GM12878 (cell line): ENCODE measurements around the gene ABHD8. TPM values are rescaled to one million over a fixed set of nuclear protein-coding genes. Genes with fewer than 3 reads are reported as not detected.
"Not testable (repeated sequence)": the region's sequence is repeated elsewhere in the genome, so short reads cannot be mapped to it uniquely, and the experiment has no call there.

Source experiments
- ATAC-seq: fragments of 200-7000 bp; cut with Tn5 transposase; 3 replicates; pipeline ENCODE4 v1.9.1; 2020; ENCODE audit warnings: mild to moderate bottlenecking, moderate library complexity
- BruUV-seq: library from RNA; stranded (reverse); fragments of 400-500 nt; replicated peaks from 2 replicates; lab custom pipeline; 2021; lab: Mats Ljungman, UMichigan
- CTCF ChIA-PET: fragments of 300-600 bp; sonication (Branson Sonifier 250); formaldehyde crosslinking; extraction: SDS; loops from one replicate; lab custom pipeline; 2021; ENCODE audit warnings: inconsistent platforms; lab: Yijun Ruan, JAX
- POLR2A ChIA-PET: fragments of 350-600 bp; formaldehyde crosslinking; extraction: SDS; loops from one replicate; lab custom pipeline; 2021; ENCODE audit warnings: inconsistent platforms; lab: Charles Lee
- RAD21 ChIA-PET: fragments of 300-600 bp; sonication (Branson Sonifier 250); formaldehyde crosslinking; loops from one replicate; lab custom pipeline; 2023; ENCODE audit warnings: antibody characterized with exemption; ENCODE audit not compliant: unreplicated experiment; lab: Charles Lee
- SMC1A ChIA-PET: fragments of 300-600 bp; sonication (Branson Sonifier 250); formaldehyde crosslinking; loops from one replicate; lab custom pipeline; 2023; ENCODE audit not compliant: unreplicated experiment, uncharacterized antibody; lab: Charles Lee
- DNase-seq: peaks from one replicate; pipeline ENCODE4 v3.0.0-alpha.2; 2011; ENCODE audit warnings: low read depth, low spot score
- FAIRE-seq: peaks from 3 replicates; lab custom pipeline; 2011; peaks lifted over from hg19 to GRCh38; lab: Jason Lieb, UNC
- H2AFZ ChIP-seq: 2 replicates; pipeline ENCODE4 v1.6.0; 2011; ENCODE audit warnings: low read depth, low read length, control low read depth; ENCODE audit not compliant: control insufficient read depth
- H3K27ac ChIP-seq: 2 replicates; pipeline ENCODE4 v1.5.1; 2011; ENCODE audit warnings: control low read depth; ENCODE audit not compliant: control insufficient read depth, insufficient read depth
- H3K27me3 ChIP-seq, 2 experiments: replicated peaks in 1 of 2; 2 replicates each; pipeline versions ENCODE4 v1.6.0 to v1.6.1; 2011; ENCODE audit warnings: low read length in 1 of 2; ENCODE audit not compliant: control insufficient read depth in 2 of 2, insufficient read depth in 2 of 2
- H3K36me3 ChIP-seq, 2 experiments: 2 replicates each; pipeline ENCODE4 v1.5.1; 2011; ENCODE audit warnings: low read length in 1 of 2; ENCODE audit not compliant: control insufficient read depth in 2 of 2, insufficient read depth in 2 of 2
- H3K4me1 ChIP-seq: 2 replicates; pipeline ENCODE4 v1.6.1; 2011; ENCODE audit warnings: mild to moderate bottlenecking, low read length, moderate library complexity, mixed read lengths; ENCODE audit not compliant: control insufficient read depth, insufficient read depth
- H3K4me2 ChIP-seq: 2 replicates; pipeline ENCODE4 v1.6.0; 2011; ENCODE audit warnings: control low read depth; ENCODE audit not compliant: control insufficient read depth, insufficient read depth
- H3K4me3 ChIP-seq: fragments of 200-600 bp; sonication (generic); 2 replicates; pipeline ENCODE4 v1.5.1; 2016
- H3K79me2 ChIP-seq: 2 replicates; pipeline ENCODE4 v1.6.0; 2011; ENCODE audit warnings: low read length; ENCODE audit not compliant: control insufficient read depth, insufficient read depth
- H3K9ac ChIP-seq: 2 replicates; pipeline ENCODE4 v1.8.0; 2011; ENCODE audit warnings: low read length, control low read depth, mixed read lengths; ENCODE audit not compliant: control insufficient read depth, insufficient read depth
- H3K9me3 ChIP-seq: replicated peaks from 3 replicates; pipeline ENCODE4 v1.5.1; 2011; ENCODE audit warnings: mild to moderate bottlenecking, low read length; ENCODE audit not compliant: control insufficient read depth, insufficient read depth
- H4K20me1 ChIP-seq: 2 replicates; pipeline ENCODE4 v1.6.0; 2011; ENCODE audit not compliant: control insufficient read depth, insufficient read depth
- BMI1 ChIP-seq: fragments of 450-650 bp; IDR thresholded peaks from 2 replicates; pipeline ENCODE4 v1.6.1; 2016; ENCODE audit warnings: mild to moderate bottlenecking, moderate library complexity, borderline replicate concordance
- ETV6 ChIP-seq, 2 experiments: fragments of 450-650 bp in 1 of 2; IDR thresholded peaks in 1 of 2; conservative IDR thresholded peaks in 1 of 2; 2 replicates each; pipeline ENCODE4 v1.6.1; 2014; ENCODE audit warnings: antibody characterized with exemption in 1 of 2, borderline replicate concordance in 1 of 2, low read depth in 1 of 2, mild to moderate bottlenecking in 1 of 2, moderate library complexity in 1 of 2
- RAD51 ChIP-seq: fragments of 450-650 bp; IDR thresholded peaks from 2 replicates; pipeline ENCODE4 v1.6.1; 2016; ENCODE audit warnings: moderate library complexity, mild to moderate bottlenecking, inconsistent platforms
- SMAD5 ChIP-seq: IDR thresholded peaks from 2 replicates; pipeline ENCODE4 v1.6.1; 2016; ENCODE audit warnings: antibody characterized with exemption, low read depth
- SREBF1 ChIP-seq: IDR thresholded peaks from 2 replicates; pipeline ENCODE4 v1.6.1; 2012; ENCODE audit warnings: mild to moderate bottlenecking, low read length
- ZNF207 ChIP-seq: fragments of 450-650 bp; IDR thresholded peaks from 2 replicates; pipeline ENCODE4 v1.6.1; 2014; ENCODE audit warnings: antibody characterized with exemption, mild to moderate bottlenecking, borderline replicate concordance
- WGBS: methylation state at CpG from one replicate; pipeline ENCODE4 v1.1.6; 2016; ENCODE audit warnings: low lambda C conversion rate; ENCODE audit not compliant: insufficient replicate concordance, insufficient coverage; ENCODE audit errors: missing lambda C conversion rate; 5-methylcytosine and 5-hydroxymethylcytosine counted together
- in situ Hi-C: fragments of 300-500 bp; cut with MboI; formaldehyde crosslinking; loops from 9 replicates; pipeline ENCODE4 v1.14.3; 2018; ENCODE audit warnings: mixed read lengths
- intact Hi-C: fragments of 100-400 bp; cut with micrococcal nuclease; formaldehyde crosslinking; loops from one replicate; pipeline ENCODE4 v1.14.2; 2022; ENCODE audit not compliant: unreplicated experiment
- polyA plus RNA-seq, 11 experiments: library from polyadenylated mRNA; depleted of rRNA in 4 of 11; unstranded in 6 of 11; stranded (reverse) in 5 of 11; fragments of >200 nt; fragmentation: Nextera tagmentation in 4 of 11; fragmentation: Illumina TruSeq in 1 of 11; extraction: Ambion mirVana in 4 of 11; extraction: Trizol in 1 of 11; gene quantifications; 1 replicate in 1 of 11; 2 replicates in 10 of 11; pipeline versions ENCODE4 v1.2.1 to v1.2.3, GENCODE V29; 2011 to 2016; ENCODE audit warnings: inconsistent platforms in 2 of 11, missing spikeins in 2 of 11, low read depth in 1 of 11
- total RNA-seq, 4 experiments: library from RNA; depleted of rRNA in 3 of 4; stranded (reverse); fragments of >200 nt in 3 of 4; fragmentation: Illumina TruSeq in 1 of 4; extraction: Trizol in 1 of 4; gene quantifications; 2 replicates each; pipeline versions ENCODE4 v1.2.1 to v1.2.3, GENCODE V29; 2013 to 2021
- TF ChIP-seq, protein P1 (sequence below): fragments of 450-650 bp; IDR thresholded peaks from 2 replicates; pipeline ENCODE4 v1.6.1; 2018; ENCODE audit warnings: mild to moderate bottlenecking, low read depth, moderate library complexity; ENCODE audit not compliant: partially characterized antibody

The ABHD8 gene
- total and polyA plus RNA-seq, 10 of the 15 experiments (the other 5 are each of a cell fraction or from before 2014, with no cell fraction given): 0.03 to 12.5 (median 6.0) TPM

GRCh38 chr19:17275441-17276175 is 27.6 kb downstream of the ABHD8 start (continued):
- no peak for TF ChIP-seq RAD51
- TF ChIP-seq SREBF1: no peak
- no peak for TF ChIP-seq SMAD5
- TF ChIP-seq, protein P1, sequence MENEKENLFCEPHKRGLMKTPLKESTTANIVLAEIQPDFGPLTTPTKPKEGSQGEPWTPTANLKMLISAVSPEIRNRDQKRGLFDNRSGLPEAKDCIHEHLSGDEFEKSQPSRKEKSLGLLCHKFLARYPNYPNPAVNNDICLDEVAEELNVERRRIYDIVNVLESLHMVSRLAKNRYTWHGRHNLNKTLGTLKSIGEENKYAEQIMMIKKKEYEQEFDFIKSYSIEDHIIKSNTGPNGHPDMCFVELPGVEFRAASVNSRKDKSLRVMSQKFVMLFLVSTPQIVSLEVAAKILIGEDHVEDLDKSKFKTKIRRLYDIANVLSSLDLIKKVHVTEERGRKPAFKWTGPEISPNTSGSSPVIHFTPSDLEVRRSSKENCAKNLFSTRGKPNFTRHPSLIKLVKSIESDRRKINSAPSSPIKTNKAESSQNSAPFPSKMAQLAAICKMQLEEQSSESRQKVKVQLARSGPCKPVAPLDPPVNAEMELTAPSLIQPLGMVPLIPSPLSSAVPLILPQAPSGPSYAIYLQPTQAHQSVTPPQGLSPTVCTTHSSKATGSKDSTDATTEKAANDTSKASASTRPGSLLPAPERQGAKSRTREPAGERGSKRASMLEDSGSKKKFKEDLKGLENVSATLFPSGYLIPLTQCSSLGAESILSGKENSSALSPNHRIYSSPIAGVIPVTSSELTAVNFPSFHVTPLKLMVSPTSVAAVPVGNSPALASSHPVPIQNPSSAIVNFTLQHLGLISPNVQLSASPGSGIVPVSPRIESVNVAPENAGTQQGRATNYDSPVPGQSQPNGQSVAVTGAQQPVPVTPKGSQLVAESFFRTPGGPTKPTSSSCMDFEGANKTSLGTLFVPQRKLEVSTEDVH: no peak
- no peak for TF ChIP-seq ETV6 (conservative IDR thresholded peaks at IDR 0.05 in 1 of 2, IDR thresholded peaks at IDR 0.05 in 1 of 2; ENCODE audit: borderline replicate concordance in 1 of 2, low read depth in 1 of 2)
- TF ChIP-seq BMI1: no peak
- no peak for TF ChIP-seq ZNF207
- TF ChIP-seq, all 136 proteins: peak for 0

DNA sequence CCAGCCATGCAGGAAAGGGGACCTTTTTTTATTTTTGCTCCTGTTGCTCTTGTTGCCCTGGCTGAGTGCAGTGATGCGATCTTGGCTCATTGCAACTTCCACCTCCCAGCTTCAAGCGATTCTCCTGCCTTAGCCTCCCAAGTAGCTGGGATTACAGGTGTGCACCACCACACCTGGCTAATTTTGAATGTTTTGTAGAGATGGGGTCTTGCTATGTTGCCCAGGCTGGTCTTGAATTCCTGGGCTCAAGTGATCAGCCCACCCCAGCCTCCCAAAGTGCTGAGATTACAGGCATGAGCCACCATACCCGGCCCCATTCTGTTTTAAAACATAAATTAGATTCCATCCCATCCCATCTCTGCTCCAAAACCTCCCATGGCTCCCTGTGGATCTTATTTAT is 28.3 kb downstream of the ABHD8 start:
- H3K9me3 ChIP-seq, H3K4me1 ChIP-seq, POLR2A ChIA-PET, BruUV-seq, in situ Hi-C loops, H3K4me3 ChIP-seq, H3K79me2 ChIP-seq, H3K27me3 ChIP-seq, intact Hi-C loops, H3K27ac ChIP-seq, H4K20me1 ChIP-seq, H2AFZ ChIP-seq, SMC1A ChIA-PET, RAD21 ChIA-PET, H3K9ac ChIP-seq, ATAC-seq, H3K4me2 ChIP-seq, FAIRE-seq, DNase-seq, CTCF ChIA-PET: not testable (repeated sequence)
- WGBS: 98% methylated on average over 3 of the region's 3 CpGs
- H3K36me3 ChIP-seq: peaks cover 12 to 15% of the 10 kb centered on the region in 2 experiments; a peak in 3 of 4 replicates
